PC-9 (cell line): Measurements from ENCODE around the gene IFRD2.

Experiments used
- CTCF ChIP-seq: fragments of 200-600 bp; sonication (generic); conservative IDR thresholded peaks from 2 replicates; pipeline ENCODE4 v1.6.1; 2017; ENCODE audit warnings: mixed run types, antibody characterized with exemption, mild to moderate bottlenecking, moderate library complexity
- EZH2 ChIP-seq: fragments of 200-600 bp; sonication (generic); IDR thresholded peaks from 2 replicates; pipeline ENCODE4 v1.8.0; 2017; ENCODE audit warnings: antibody characterized with exemption, low read depth

- TF ChIP-seq CTCF (no peak), EZH2 (no peak)
Measured at GRCh38 chr3:50304601-50305000, 12.4 kb upstream of the IFRD2 start.
